Lower leg skin (tissue), 3 donors: ENCODE measurements around the gene RABEPK.
"Not testable (repeated sequence)": the region's sequence is repeated elsewhere in the genome, so short reads cannot be mapped to it uniquely, and the experiment has no call there.

Experiments used
- POLR2A ChIP-seq, 2 donors: fragments of 450-650 bp; IDR thresholded peaks; one replicate each; pipeline ENCODE4 v1.6.1; 2016 to 2017; ENCODE audit warnings: antibody characterized with exemption in 2 of 2, mild to moderate bottlenecking in 1 of 2, moderate library complexity in 1 of 2
- TF ChIP-seq, protein P1 (sequence below), 3 donors: fragments of 450-650 bp; IDR thresholded peaks; one replicate each; pipeline ENCODE4 v1.5.1; 2016; ENCODE audit warnings: antibody characterized with exemption in 3 of 3, mild to moderate bottlenecking in 3 of 3, moderate library complexity in 2 of 3

DNA sequence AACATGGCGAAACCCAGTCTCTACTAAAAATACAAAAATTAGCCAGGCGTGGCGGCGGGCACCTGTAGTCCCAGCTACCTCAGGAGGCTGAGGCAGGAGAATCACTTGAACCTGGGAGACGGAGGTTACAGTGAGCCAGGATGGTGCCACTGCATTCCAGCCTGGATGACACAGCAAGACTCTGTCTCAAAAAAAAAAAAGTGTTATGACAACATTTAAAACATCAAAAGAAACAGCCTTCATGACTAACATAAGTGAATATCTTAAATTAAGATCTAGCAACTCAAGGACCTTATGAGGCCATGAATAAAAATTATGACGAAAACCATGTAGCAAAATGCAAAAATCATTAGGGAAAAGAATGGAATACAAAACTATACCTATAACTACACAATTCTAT lies 37.5 kb upstream of the RABEPK start:
- TF ChIP-seq, protein P1, sequence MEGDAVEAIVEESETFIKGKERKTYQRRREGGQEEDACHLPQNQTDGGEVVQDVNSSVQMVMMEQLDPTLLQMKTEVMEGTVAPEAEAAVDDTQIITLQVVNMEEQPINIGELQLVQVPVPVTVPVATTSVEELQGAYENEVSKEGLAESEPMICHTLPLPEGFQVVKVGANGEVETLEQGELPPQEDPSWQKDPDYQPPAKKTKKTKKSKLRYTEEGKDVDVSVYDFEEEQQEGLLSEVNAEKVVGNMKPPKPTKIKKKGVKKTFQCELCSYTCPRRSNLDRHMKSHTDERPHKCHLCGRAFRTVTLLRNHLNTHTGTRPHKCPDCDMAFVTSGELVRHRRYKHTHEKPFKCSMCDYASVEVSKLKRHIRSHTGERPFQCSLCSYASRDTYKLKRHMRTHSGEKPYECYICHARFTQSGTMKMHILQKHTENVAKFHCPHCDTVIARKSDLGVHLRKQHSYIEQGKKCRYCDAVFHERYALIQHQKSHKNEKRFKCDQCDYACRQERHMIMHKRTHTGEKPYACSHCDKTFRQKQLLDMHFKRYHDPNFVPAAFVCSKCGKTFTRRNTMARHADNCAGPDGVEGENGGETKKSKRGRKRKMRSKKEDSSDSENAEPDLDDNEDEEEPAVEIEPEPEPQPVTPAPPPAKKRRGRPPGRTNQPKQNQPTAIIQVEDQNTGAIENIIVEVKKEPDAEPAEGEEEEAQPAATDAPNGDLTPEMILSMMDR (IDR thresholded peaks at IDR 0.05), result not testable (repeated sequence)
- TF ChIP-seq POLR2A (IDR thresholded peaks at IDR 0.05), result not testable (repeated sequence)
